Osteocyte (in vitro differentiated cells): ENCODE measurements around the gene SLC26A3. TPM values are rescaled to one million over a fixed set of nuclear protein-coding genes. Genes with fewer than 3 reads are reported as not detected.

ENCODE experiments used
- DNase-seq: peaks from one replicate; pipeline ENCODE4 v3.0.0; 2021; ENCODE audit warnings: mixed read lengths; ENCODE audit not compliant: unreplicated experiment; ENCODE audit errors: extremely low spot score
- H3K27ac Mint-ChIP-seq: one replicate; pipeline ENCODE4 v1.8.0; 2021; ENCODE audit warnings: mild to moderate bottlenecking, mixed read lengths; ENCODE audit not compliant: unreplicated experiment
- H3K27me3 Mint-ChIP-seq: one replicate; pipeline ENCODE4 v1.8.0; 2021; ENCODE audit warnings: mixed read lengths; ENCODE audit not compliant: unreplicated experiment
- H3K36me3 Mint-ChIP-seq: one replicate; pipeline ENCODE4 v1.8.0; 2021; ENCODE audit warnings: mixed read lengths; ENCODE audit not compliant: unreplicated experiment
- H3K4me1 Mint-ChIP-seq: one replicate; pipeline ENCODE4 v1.8.0; 2021; ENCODE audit warnings: mixed read lengths; ENCODE audit not compliant: unreplicated experiment
- H3K4me3 Mint-ChIP-seq: one replicate; pipeline ENCODE4 v1.8.0; 2021; ENCODE audit warnings: mild to moderate bottlenecking, moderate library complexity, mixed read lengths; ENCODE audit not compliant: unreplicated experiment
- H3K9me3 Mint-ChIP-seq: one replicate; pipeline ENCODE4 v1.8.0; 2021; ENCODE audit warnings: mixed read lengths; ENCODE audit not compliant: unreplicated experiment
- total RNA-seq: library from RNA; stranded (reverse); gene quantifications from 2 replicates; pipeline ENCODE4 v1.2.1, GENCODE V29; 2021
- TF ChIP-seq, protein P1 (sequence below): fragments of 200-600 bp; sonication (generic); IDR thresholded peaks from 2 replicates; pipeline ENCODE4 v1.5.0; 2021; ENCODE audit warnings: antibody characterized with exemption, mild to moderate bottlenecking, moderate library complexity

SLC26A3 gene
- total RNA-seq, 1 donor from 2014 or later, result not detected

DNA sequence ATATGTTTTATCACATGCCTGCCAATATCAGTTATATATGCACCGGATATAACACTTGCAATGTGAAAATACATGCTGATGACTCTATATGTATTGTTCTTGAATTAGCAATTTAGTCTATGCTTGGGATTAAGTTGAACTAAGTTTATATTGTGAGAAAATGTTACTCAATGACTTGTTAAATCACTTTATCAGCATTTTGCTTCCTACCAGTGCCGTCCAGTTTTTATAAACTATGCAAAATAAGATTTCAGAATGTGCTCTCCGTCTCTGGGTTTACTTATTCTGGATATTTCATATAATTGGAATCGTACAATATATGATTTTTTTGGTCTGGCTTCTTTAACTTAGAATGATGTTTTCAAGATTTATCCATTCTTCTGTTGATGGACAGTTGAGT lies 25.5 kb upstream of the SLC26A3 start:
- no peak overlapping the region for H3K27ac Mint-ChIP-seq
- H3K9me3 Mint-ChIP-seq, result peaks cover 8% of the 10 kb centered on the region
- H3K27me3 Mint-ChIP-seq, result peaks cover 27% of the 10 kb centered on the region
- H3K4me1 Mint-ChIP-seq, result no peaks in the 10 kb centered on the region
- no peaks in the 10 kb centered on the region for H3K36me3 Mint-ChIP-seq
- TF ChIP-seq, protein P1, sequence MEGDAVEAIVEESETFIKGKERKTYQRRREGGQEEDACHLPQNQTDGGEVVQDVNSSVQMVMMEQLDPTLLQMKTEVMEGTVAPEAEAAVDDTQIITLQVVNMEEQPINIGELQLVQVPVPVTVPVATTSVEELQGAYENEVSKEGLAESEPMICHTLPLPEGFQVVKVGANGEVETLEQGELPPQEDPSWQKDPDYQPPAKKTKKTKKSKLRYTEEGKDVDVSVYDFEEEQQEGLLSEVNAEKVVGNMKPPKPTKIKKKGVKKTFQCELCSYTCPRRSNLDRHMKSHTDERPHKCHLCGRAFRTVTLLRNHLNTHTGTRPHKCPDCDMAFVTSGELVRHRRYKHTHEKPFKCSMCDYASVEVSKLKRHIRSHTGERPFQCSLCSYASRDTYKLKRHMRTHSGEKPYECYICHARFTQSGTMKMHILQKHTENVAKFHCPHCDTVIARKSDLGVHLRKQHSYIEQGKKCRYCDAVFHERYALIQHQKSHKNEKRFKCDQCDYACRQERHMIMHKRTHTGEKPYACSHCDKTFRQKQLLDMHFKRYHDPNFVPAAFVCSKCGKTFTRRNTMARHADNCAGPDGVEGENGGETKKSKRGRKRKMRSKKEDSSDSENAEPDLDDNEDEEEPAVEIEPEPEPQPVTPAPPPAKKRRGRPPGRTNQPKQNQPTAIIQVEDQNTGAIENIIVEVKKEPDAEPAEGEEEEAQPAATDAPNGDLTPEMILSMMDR, result no peak
- no peak for DNase-seq
- H3K4me3 Mint-ChIP-seq, result no peak overlapping the region

DNA sequence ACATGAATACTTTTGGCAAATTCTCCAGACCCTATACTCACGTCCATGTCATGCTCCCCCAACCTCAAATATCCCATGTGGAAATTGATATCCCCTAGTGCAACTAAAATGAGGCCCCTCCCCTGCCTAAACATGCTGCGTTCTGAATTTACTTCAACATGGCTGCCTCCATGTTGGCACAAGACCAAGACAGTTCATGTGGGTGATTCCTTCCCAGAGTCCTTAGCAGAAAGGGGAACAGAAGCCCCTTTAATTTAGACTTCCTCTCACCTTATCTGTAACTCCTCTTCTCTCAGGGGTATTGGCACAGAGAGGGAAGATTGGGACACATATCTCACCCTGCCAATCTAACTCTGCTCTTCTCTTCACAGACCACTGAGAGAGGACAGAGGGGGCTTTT lies 24.5 kb upstream of the SLC26A3 start:
- H3K36me3 Mint-ChIP-seq, result no peaks in the 10 kb centered on the region
- no peak overlapping the region for H3K27ac Mint-ChIP-seq
- no peak overlapping the region for H3K4me3 Mint-ChIP-seq
- no peak for DNase-seq
- peaks cover 32% of the 10 kb centered on the region for H3K27me3 Mint-ChIP-seq
- peaks cover 8% of the 10 kb centered on the region for H3K9me3 Mint-ChIP-seq
- no peaks in the 10 kb centered on the region for H3K4me1 Mint-ChIP-seq
- TF ChIP-seq, protein P1, result no peak

DNA sequence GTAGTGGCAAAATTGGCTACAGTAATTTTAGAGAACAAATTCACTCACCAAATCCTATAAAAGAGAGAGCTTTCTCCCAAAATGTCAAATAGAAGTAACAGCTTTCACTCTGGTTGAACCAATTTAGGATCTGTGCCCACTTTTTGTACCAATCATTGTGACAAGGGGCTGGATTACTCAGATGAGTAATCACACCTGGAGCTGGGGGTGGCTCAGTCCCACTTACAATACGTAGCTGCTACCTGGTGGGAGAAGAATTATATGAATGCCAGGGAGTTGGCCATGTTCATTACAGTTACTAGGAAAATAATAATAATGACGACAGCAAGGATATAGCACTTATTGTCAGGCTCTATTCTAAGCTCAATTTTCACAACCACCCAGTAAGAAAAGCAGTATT lies 23.4 kb upstream of the SLC26A3 start:
- H3K9me3 Mint-ChIP-seq, result peaks cover 8% of the 10 kb centered on the region
- TF ChIP-seq, protein P1, result no peak

DNA sequence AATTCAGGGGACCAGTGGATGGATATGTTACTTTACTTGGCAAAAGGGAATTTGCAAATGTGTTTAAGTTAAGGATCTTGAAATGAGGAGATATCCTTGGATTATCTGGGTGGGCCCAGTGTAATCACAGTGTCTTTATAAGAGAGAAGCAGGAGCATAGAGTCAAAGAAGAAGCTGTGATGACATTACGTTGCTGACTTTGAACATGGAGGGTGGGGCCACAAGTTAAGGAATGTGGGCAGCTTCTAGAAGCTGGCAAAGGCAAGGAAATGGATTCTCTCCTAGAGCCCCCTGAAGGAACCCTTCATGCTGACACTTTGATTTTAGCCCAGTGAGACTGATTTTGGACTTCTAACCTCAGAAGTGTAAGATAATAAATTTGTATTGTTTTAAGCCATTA lies 21.8 kb upstream of the SLC26A3 start:
- Mint-ChIP-seq H3K27ac (no peak overlapping the region), H3K27me3 (peaks cover 38% of the 10 kb centered on the region), H3K4me1 (no peaks in the 10 kb centered on the region), H3K9me3 (peaks cover 8% of the 10 kb centered on the region), H3K4me3 (no peak overlapping the region), H3K36me3 (no peaks in the 10 kb centered on the region)
- TF ChIP-seq, protein P1, result no peak
- no peak for DNase-seq

More for the DNA sequence above, 23.4 kb upstream of the SLC26A3 start:
- Mint-ChIP-seq H3K4me1 (no peaks in the 10 kb centered on the region), H3K36me3 (no peaks in the 10 kb centered on the region), H3K27me3 (peaks cover 31% of the 10 kb centered on the region), H3K27ac (no peak overlapping the region), H3K4me3 (no peak overlapping the region)
- DNase-seq, result no peak

DNA sequence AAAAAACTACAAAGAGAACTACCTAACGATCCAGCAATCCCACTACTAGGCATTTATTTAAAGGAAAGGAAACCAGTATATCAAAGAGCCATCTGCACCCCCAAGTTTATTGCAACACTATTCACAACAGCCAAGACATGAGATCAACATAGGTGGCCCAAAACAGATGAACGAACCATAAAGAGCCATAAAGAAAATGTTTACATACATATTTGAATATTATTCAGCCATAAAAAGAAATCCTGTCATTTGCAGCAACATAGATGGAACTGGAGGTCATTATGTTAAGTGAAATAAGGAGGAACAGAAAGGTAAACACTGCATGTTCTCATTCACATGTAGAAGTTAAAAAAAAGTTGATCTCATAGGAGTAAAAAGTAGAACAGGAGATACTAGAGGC lies 15.6 kb upstream of the SLC26A3 start:
- TF ChIP-seq, protein P1, result no peak
- Mint-ChIP-seq H3K9me3 (no peaks in the 10 kb centered on the region), H3K36me3 (no peaks in the 10 kb centered on the region)

More for the DNA sequence above, 15.6 kb upstream of the SLC26A3 start:
- peaks cover 54% of the 10 kb centered on the region for H3K27me3 Mint-ChIP-seq
- H3K4me1 Mint-ChIP-seq, result peaks cover 4% of the 10 kb centered on the region
- DNase-seq, result no peak
- H3K27ac Mint-ChIP-seq, result no peak overlapping the region
- no peak overlapping the region for H3K4me3 Mint-ChIP-seq
